Duodenal mucosa (tissue), 2 donors: Measurements from ENCODE around the gene MICALL2.

ENCODE experiments used
- H3K27ac ChIP-seq: one replicate; pipeline ENCODE4 v1.7.0; 2013; ENCODE audit warnings: low read depth, low read length
- H3K27me3 ChIP-seq, 2 donors: one replicate each; pipeline ENCODE4 v1.7.0; 2013; ENCODE audit warnings: low read length in 2 of 2, control low read depth in 1 of 2; ENCODE audit not compliant: insufficient read depth in 2 of 2, control insufficient read depth in 1 of 2
- H3K36me3 ChIP-seq, 2 donors: one replicate each; pipeline ENCODE4 v1.7.0; 2013; ENCODE audit warnings: low read length in 2 of 2, control low read depth in 1 of 2; ENCODE audit not compliant: insufficient read depth in 2 of 2, control insufficient read depth in 1 of 2
- H3K4me1 ChIP-seq, 2 donors: one replicate each; pipeline ENCODE4 v1.7.0; 2013; ENCODE audit warnings: low read length in 2 of 2, control low read depth in 1 of 2; ENCODE audit not compliant: insufficient read depth in 2 of 2, control insufficient read depth in 1 of 2
- H3K4me3 ChIP-seq, 2 donors: one replicate each; pipeline ENCODE4 v1.7.0; 2013; ENCODE audit warnings: low read length in 2 of 2, low read depth in 1 of 2
- H3K9ac ChIP-seq, 2 donors: one replicate each; pipeline ENCODE4 v1.7.0; 2013; ENCODE audit warnings: low read length in 2 of 2, low read depth in 1 of 2
- H3K9me3 ChIP-seq, 2 donors: one replicate each; pipeline ENCODE4 v1.7.0; 2013; ENCODE audit warnings: low read length in 2 of 2, control low read depth in 1 of 2; ENCODE audit not compliant: control insufficient read depth in 1 of 2

Gene MICALL2

DNA sequence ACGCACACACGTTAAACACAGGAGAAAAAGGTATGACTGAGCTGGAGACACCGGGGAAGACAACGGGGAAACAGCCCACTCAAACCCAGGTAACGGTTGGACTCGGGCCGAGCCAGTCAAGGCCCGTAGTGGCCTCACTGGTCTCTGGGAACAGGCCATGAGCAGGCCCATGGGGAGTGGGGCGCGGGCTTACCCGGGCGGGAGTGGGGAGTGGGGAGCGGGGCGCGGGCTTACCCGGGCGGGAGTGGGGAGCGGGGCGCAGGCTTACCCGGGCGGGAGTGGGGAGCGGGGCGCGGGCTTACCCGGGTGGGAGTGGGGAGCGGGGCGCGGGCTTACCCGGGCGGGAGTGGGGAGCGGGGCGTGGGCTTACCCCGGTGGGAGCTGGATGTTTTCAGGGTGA, 33.4 kb upstream of the MICALL2 start:
- no peaks in the 10 kb centered on the region for H3K27me3 ChIP-seq

GRCh38 chr7:1492221-1492620, 33.0 kb upstream of the MICALL2 start:
- Histone ChIP-seq H3K4me3 (no peak overlapping the region), H3K27me3 (no peaks in the 10 kb centered on the region), H3K36me3 (peaks cover 40 to 83% of the 10 kb centered on the region in 2 donors), H3K27ac (no peak overlapping the region), H3K9me3 (no peaks in the 10 kb centered on the region), H3K9ac (no peak overlapping the region), H3K4me1 (no peaks in the 10 kb centered on the region)

More for the DNA sequence above, 33.4 kb upstream of the MICALL2 start:
- Histone ChIP-seq H3K36me3 (peaks cover 35 to 83% of the 10 kb centered on the region in 2 donors), H3K4me1 (no peaks in the 10 kb centered on the region), H3K9me3 (no peaks in the 10 kb centered on the region), H3K27ac (no peak overlapping the region), H3K4me3 (no peak overlapping the region), H3K9ac (no peak overlapping the region)

GRCh38 chr7:1490837-1491236, 31.6 kb upstream of the MICALL2 start:
- peaks cover 36 to 82% of the 10 kb centered on the region in 2 donors for H3K36me3 ChIP-seq
- H3K9ac ChIP-seq, result no peak overlapping the region
- no peak overlapping the region for H3K4me3 ChIP-seq
- H3K9me3 ChIP-seq, result no peaks in the 10 kb centered on the region
- H3K27me3 ChIP-seq, result no peaks in the 10 kb centered on the region
- H3K4me1 ChIP-seq, result no peaks in the 10 kb centered on the region
- H3K27ac ChIP-seq, result no peak overlapping the region

DNA sequence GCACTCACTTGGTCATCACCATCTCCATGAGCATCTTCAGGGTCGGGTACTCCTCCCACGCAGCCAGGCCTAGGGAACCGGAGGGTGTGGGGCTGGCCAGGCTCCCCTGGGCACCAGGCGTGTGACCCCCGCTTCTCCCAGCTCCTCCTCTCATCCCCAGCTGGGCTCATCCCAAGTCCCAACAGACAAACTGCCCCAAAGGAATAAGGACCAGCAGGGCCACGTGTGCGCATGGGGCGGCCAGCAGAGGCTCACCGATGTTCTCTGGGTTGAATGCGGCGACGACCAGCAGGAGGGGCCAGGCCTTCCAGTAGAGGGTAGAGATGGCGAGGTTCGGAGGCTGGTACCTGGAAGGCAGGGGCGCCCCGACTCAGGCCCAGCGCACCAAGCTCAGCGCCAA, 30.1 kb upstream of the MICALL2 start:
- H3K36me3 ChIP-seq, result peaks cover 42 to 86% of the 10 kb centered on the region in 2 donors
- no peak overlapping the region for H3K9ac ChIP-seq
- H3K27me3 ChIP-seq, result no peaks in the 10 kb centered on the region
- no peak overlapping the region for H3K4me3 ChIP-seq
- H3K4me1 ChIP-seq, result no peaks in the 10 kb centered on the region
- H3K9me3 ChIP-seq, result no peaks in the 10 kb centered on the region
- H3K27ac ChIP-seq, result no peak overlapping the region

DNA sequence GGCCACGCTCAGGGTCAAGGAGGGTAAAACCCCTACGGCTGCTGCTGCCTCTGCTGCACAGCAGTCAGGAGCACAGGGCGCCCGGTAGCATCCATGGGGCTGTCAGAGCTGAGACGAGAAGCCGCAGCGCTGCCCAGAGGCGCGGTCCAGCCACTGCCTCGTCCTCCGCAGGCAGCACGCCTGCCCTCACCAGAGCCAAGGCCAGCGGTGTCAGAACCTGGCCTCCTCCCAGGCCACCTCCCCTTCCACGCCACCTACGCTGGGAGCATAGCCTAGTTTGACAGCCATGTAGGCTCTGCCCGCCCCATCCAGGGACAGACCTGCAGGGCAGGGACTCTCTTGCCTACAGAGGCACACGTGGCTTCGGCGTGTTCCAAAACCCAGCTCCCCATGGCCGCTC, 28.7 kb upstream of the MICALL2 start:
- no peaks in the 10 kb centered on the region for H3K27me3 ChIP-seq
- no peaks in the 10 kb centered on the region for H3K4me1 ChIP-seq
- H3K36me3 ChIP-seq, result peaks cover 39 to 88% of the 10 kb centered on the region in 2 donors
- H3K4me3 ChIP-seq, result no peak overlapping the region
- H3K27ac ChIP-seq, result no peak overlapping the region
- no peaks in the 10 kb centered on the region for H3K9me3 ChIP-seq
- no peak overlapping the region for H3K9ac ChIP-seq

- no peak overlapping the region for H3K9ac ChIP-seq
- no peak overlapping the region for H3K27ac ChIP-seq
Observed at GRCh38 chr7:1487466-1487865, 28.2 kb upstream of the MICALL2 start.

GRCh38 chr7:1486571-1486970, 27.3 kb upstream of the MICALL2 start:
- H3K36me3 ChIP-seq, result peaks cover 39 to 93% of the 10 kb centered on the region in 2 donors
- H3K27ac ChIP-seq, result no peak overlapping the region
- H3K4me3 ChIP-seq, result no peak overlapping the region
- H3K9ac ChIP-seq, result no peak overlapping the region
- no peaks in the 10 kb centered on the region for H3K9me3 ChIP-seq
- no peaks in the 10 kb centered on the region for H3K4me1 ChIP-seq
- H3K27me3 ChIP-seq, result no peaks in the 10 kb centered on the region

More at GRCh38 chr7:1487466-1487865, 28.2 kb upstream of the MICALL2 start:
- Histone ChIP-seq H3K9me3 (no peaks in the 10 kb centered on the region), H3K27me3 (no peaks in the 10 kb centered on the region), H3K36me3 (peaks cover 39 to 93% of the 10 kb centered on the region in 2 donors), H3K4me3 (no peak overlapping the region), H3K4me1 (no peaks in the 10 kb centered on the region)

GRCh38 chr7:1485156-1485555, 25.9 kb upstream of the MICALL2 start:
- no peaks in the 10 kb centered on the region for H3K9me3 ChIP-seq
- H3K4me1 ChIP-seq, result no peaks in the 10 kb centered on the region
- H3K4me3 ChIP-seq, result no peak overlapping the region
- H3K36me3 ChIP-seq, result peaks cover 34 to 85% of the 10 kb centered on the region in 2 donors
- no peak overlapping the region for H3K27ac ChIP-seq
- no peak overlapping the region for H3K9ac ChIP-seq
- H3K27me3 ChIP-seq, result no peaks in the 10 kb centered on the region

DNA sequence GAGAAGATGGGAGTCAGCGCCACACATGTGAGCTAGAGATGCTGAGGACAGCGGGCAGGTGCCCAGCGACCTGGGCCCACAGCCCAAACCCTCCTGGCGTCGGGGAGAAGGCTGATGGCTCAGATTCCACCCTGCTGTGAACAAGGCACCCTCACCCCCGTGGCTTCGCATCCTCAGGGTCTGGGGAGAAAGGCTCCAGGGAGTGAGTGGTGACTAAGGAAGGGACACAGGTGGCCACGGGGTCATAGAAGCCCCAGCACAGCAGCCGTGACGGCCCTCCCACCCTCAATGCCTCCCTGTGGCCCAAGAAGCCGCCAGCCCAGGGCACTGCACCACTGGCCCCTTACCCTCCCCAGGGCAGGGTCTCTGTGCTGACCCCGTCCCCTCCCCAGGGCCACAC, 25.3 kb upstream of the MICALL2 start:
- no peak overlapping the region for H3K27ac ChIP-seq
- H3K4me3 ChIP-seq, result no peak overlapping the region
- no peaks in the 10 kb centered on the region for H3K9me3 ChIP-seq
- H3K27me3 ChIP-seq, result no peaks in the 10 kb centered on the region
- peaks cover 31 to 85% of the 10 kb centered on the region in 2 donors for H3K36me3 ChIP-seq
- no peak overlapping the region for H3K9ac ChIP-seq
- H3K4me1 ChIP-seq, result no peaks in the 10 kb centered on the region

DNA sequence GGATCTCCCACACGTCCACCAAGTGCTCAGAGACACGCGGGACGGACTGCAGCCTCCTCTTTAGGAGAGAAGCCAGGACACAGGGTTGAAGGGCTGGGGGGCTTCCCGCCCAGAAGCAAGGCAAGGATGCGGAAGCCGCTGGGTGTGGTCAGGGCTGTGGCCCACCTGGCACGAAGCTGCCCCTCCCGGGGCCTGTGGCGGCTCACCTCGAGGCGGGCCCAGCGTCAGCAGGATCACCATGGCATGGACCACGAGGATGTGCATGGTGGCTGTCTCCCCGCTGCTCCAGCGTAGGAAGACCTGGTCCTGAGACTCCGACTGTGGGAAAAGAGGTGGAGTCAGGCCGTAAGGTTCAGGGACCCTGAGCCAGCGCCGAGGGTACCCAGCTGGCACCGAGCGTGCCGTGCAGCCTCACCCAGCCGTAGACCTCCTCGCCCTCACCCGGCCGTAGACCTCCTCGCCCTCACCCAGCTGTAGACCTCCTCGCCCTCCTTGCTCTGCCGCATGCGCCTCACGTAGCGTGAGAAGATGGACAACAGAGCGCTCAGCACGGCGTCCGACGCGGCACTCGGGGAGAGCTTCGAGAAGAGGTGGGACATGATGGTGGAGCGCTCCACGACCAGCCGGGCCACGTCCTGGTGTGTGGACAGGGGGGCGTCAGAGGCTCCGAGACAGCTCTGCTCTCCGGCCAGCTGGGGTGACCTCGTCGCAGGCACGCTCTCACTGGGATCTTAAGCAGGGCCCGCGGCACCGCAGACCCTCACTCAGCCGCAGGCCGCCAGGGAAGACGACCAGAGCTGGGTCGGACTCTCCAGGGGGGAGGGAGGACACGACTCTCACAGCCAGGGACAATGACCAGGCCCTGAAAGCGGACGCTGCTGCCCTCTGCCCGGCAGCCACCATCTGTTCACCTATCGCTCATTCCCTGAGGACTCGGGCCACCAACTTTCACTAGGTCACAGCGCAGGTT, 24.6 kb upstream of the MICALL2 start:
- H3K9me3 ChIP-seq, result no peaks in the 10 kb centered on the region
- no peak overlapping the region for H3K27ac ChIP-seq
- H3K27me3 ChIP-seq, result no peaks in the 10 kb centered on the region
- H3K9ac ChIP-seq, result no peak overlapping the region
- H3K36me3 ChIP-seq, result peaks cover 25 to 85% of the 10 kb centered on the region in 2 donors
- no peak overlapping the region for H3K4me3 ChIP-seq
- H3K4me1 ChIP-seq, result no peaks in the 10 kb centered on the region
